H9 (cell line): ENCODE measurements around the gene C12orf57. TPM values are rescaled to one million over a fixed set of nuclear protein-coding genes. Genes with fewer than 3 reads are reported as not detected.
A peak's percentile ranks its signal among the peaks of the same experiment; 100 is the strongest.

Experiments
- DNase-seq: peaks from one replicate; pipeline ENCODE4 v3.0.0-alpha.2; 2017
- H2AFZ ChIP-seq: one replicate; pipeline ENCODE4 v1.6.1; 2013; ENCODE audit warnings: mild to moderate bottlenecking, low read length, control low read depth, moderate library complexity
- H2AK5ac ChIP-seq: 2 replicates; pipeline ENCODE4 v1.6.1; 2013; ENCODE audit warnings: low read length, control low read depth, mixed read lengths; ENCODE audit not compliant: insufficient read length
- H2BK120ac ChIP-seq: one replicate; pipeline ENCODE4 v1.6.1; 2013; ENCODE audit warnings: low read depth, mild to moderate bottlenecking, low read length, control low read depth, inconsistent platforms; ENCODE audit not compliant: poor library complexity, severe bottlenecking
- H2BK12ac ChIP-seq: 2 replicates; pipeline ENCODE4 v1.6.1; 2013; ENCODE audit warnings: low read length, control low read depth, mixed read lengths, low read depth; ENCODE audit not compliant: insufficient read length
- H2BK15ac ChIP-seq: 2 replicates; pipeline ENCODE4 v1.6.1; 2013; ENCODE audit warnings: low read depth, low read length, control low read depth
- H2BK20ac ChIP-seq: one replicate; pipeline ENCODE4 v1.6.1; 2013; ENCODE audit warnings: low read depth, mild to moderate bottlenecking, low read length, control low read depth, inconsistent platforms; ENCODE audit not compliant: poor library complexity, severe bottlenecking
- H2BK5ac ChIP-seq: 2 replicates; pipeline ENCODE4 v1.6.1; 2013; ENCODE audit warnings: low read length, control low read depth, mixed read lengths; ENCODE audit not compliant: insufficient read length
- H3K14ac ChIP-seq: 2 replicates; pipeline ENCODE4 v1.6.1; 2013; ENCODE audit warnings: low read length, control low read depth; ENCODE audit not compliant: insufficient read depth
- H3K18ac ChIP-seq: 2 replicates; pipeline ENCODE4 v1.6.1; 2013; ENCODE audit warnings: low read depth, mild to moderate bottlenecking, mixed read lengths, low read length, control low read depth; ENCODE audit not compliant: insufficient read length
- H3K23ac ChIP-seq: 2 replicates; pipeline ENCODE4 v1.6.1; 2013; ENCODE audit warnings: low read length, control low read depth, mixed read lengths, low read depth; ENCODE audit not compliant: insufficient read length
- H3K23me2 ChIP-seq: 2 replicates; pipeline ENCODE4 v1.6.1; 2013; ENCODE audit warnings: low read depth, mild to moderate bottlenecking, mixed read lengths, low read length, control low read depth; ENCODE audit not compliant: insufficient read length, poor library complexity, severe bottlenecking
- H3K27ac ChIP-seq: 2 replicates; pipeline ENCODE4 v1.5.1; 2013; ENCODE audit warnings: low read length, control low read depth, mixed read lengths, low read depth; ENCODE audit not compliant: insufficient read length
- H3K27me3 ChIP-seq: 2 replicates; pipeline ENCODE4 v1.6.1; 2013; ENCODE audit warnings: low read length, control low read depth, inconsistent platforms; ENCODE audit not compliant: insufficient read depth
- H3K4ac ChIP-seq: 2 replicates; pipeline ENCODE4 v1.6.1; 2013; ENCODE audit warnings: low read depth, mild to moderate bottlenecking, control low read depth, inconsistent platforms, low read length, moderate library complexity
- H3K4me1 ChIP-seq: 2 replicates; pipeline ENCODE4 v1.6.1; 2013; ENCODE audit warnings: low read length, control low read depth, inconsistent platforms; ENCODE audit not compliant: insufficient read depth
- H3K4me2 ChIP-seq: 2 replicates; pipeline ENCODE4 v1.6.1; 2013; ENCODE audit warnings: low read length, control low read depth, mixed read lengths; ENCODE audit not compliant: insufficient read length, insufficient read depth
- H3K56ac ChIP-seq: 2 replicates; pipeline ENCODE4 v1.6.1; 2013; ENCODE audit warnings: low read depth, mild to moderate bottlenecking, mixed read lengths, low read length, control low read depth; ENCODE audit not compliant: insufficient read length
- H3K79me1 ChIP-seq: 2 replicates; pipeline ENCODE4 v1.6.1; 2013; ENCODE audit warnings: low read depth, mild to moderate bottlenecking, moderate library complexity, low read length, control low read depth, inconsistent platforms; ENCODE audit not compliant: insufficient read depth, poor library complexity, severe bottlenecking
- H3K79me2 ChIP-seq: 2 replicates; pipeline ENCODE4 v1.6.1; 2013; ENCODE audit warnings: low read length, control low read depth, inconsistent platforms; ENCODE audit not compliant: insufficient read depth
- H3K9ac ChIP-seq: 2 replicates; pipeline ENCODE4 v1.6.1; 2013; ENCODE audit warnings: low read length, control low read depth, mixed read lengths; ENCODE audit not compliant: insufficient read length; ENCODE audit errors: extremely low read depth
- H3K9me3 ChIP-seq: one replicate; pipeline ENCODE4 v1.6.1; 2013; ENCODE audit warnings: low read depth, low read length, inconsistent platforms; ENCODE audit not compliant: control insufficient read depth
- H3T11ph ChIP-seq: one replicate; pipeline ENCODE4 v1.6.1; 2013; ENCODE audit warnings: mild to moderate bottlenecking, low read length, control low read depth, inconsistent platforms
- H4K20me1 ChIP-seq: one replicate; pipeline ENCODE4 v1.6.1; 2013; ENCODE audit not compliant: control insufficient read depth, insufficient read length, insufficient read depth
- H4K5ac ChIP-seq: 2 replicates; pipeline ENCODE4 v1.6.1; 2013; ENCODE audit warnings: low read depth, mild to moderate bottlenecking, mixed read lengths, low read length, control low read depth; ENCODE audit not compliant: insufficient read length
- H4K8ac ChIP-seq: replicated peaks from 2 replicates; pipeline ENCODE4 v1.6.1; 2013; ENCODE audit warnings: low read length, control low read depth, mixed read lengths, low read depth; ENCODE audit not compliant: insufficient read length
- H4K91ac ChIP-seq: 2 replicates; pipeline ENCODE4 v1.6.1; 2013; ENCODE audit warnings: low read depth, mild to moderate bottlenecking, moderate library complexity, mixed read lengths, low read length, control low read depth; ENCODE audit not compliant: insufficient read length
- H3K27ac Mint-ChIP-seq, 3 experiments: 2 replicates in 2 of 3; 3 replicates in 1 of 3; pipeline ENCODE4 v1.8.0; 2020 to 2021; ENCODE audit warnings: mixed read lengths in 3 of 3, mild to moderate bottlenecking in 1 of 3, moderate library complexity in 1 of 3
- H3K27me3 Mint-ChIP-seq: 2 replicates; pipeline ENCODE4 v1.8.0; 2021; ENCODE audit warnings: low read depth, mild to moderate bottlenecking, moderate library complexity, mixed read lengths
- H3K36me3 Mint-ChIP-seq, 3 experiments: 2 replicates in 2 of 3; 3 replicates in 1 of 3; pipeline ENCODE4 v1.8.0; 2020 to 2021; ENCODE audit warnings: low read depth in 3 of 3, mixed read lengths in 3 of 3; ENCODE audit not compliant: insufficient read depth in 1 of 3
- H3K4me1 Mint-ChIP-seq, 2 experiments: 2 replicates each; pipeline ENCODE4 v1.8.0; 2020; ENCODE audit warnings: mixed read lengths in 2 of 2
- H3K4me3 Mint-ChIP-seq, 2 experiments: 2 replicates in 1 of 2; 3 replicates in 1 of 2; pipeline ENCODE4 v1.8.0; 2020 to 2021; ENCODE audit warnings: mild to moderate bottlenecking in 2 of 2, mixed read lengths in 2 of 2, moderate library complexity in 1 of 2
- H3K9me3 Mint-ChIP-seq, 2 experiments: 2 replicates in 1 of 2; 3 replicates in 1 of 2; pipeline ENCODE4 v1.8.0; 2020; ENCODE audit warnings: mild to moderate bottlenecking in 2 of 2, mixed read lengths in 2 of 2, moderate library complexity in 1 of 2
- CTCF ChIP-seq: fragments of 200-600 bp; sonication (generic); conservative IDR thresholded peaks from 3 replicates; pipeline ENCODE4 v1.8.0; 2021; ENCODE audit warnings: antibody characterized with exemption, mild to moderate bottlenecking
- WGBS: extraction: QIAGEN DNeasy Blood & Tissue Kit; methylation state at CpG from one replicate; pipeline ENCODE4 v1.1.7; 2013; ENCODE audit warnings: missing lambda C conversion rate, low lambda C conversion rate, mixed read lengths; ENCODE audit not compliant: insufficient read length; ENCODE audit errors: extremely low coverage; 5-methylcytosine and 5-hydroxymethylcytosine counted together
- total RNA-seq: library from RNA; stranded (reverse); gene quantifications from 2 replicates; pipeline ENCODE4 v1.2.1, GENCODE V29; 2021

C12orf57 gene
- total RNA-seq, 1 experiment from 2014 or later = 195 TPM

- Mint-ChIP-seq H3K27me3 (no peaks in the 10 kb centered on the region; the same call in 1 of the 2 replicates), H3K27ac (peak overlapping the region in 1 of 3 experiments; percentile 32; a peak in 1 of 7 replicates), H3K4me3 (no peak overlapping the region), H3K9me3 (no peaks in the 10 kb centered on the region; a peak in 1 of 5 replicates), H3K4me1 (peaks cover 7 to 15% of the 10 kb centered on the region in 2 experiments), H3K36me3 (peaks cover 26 to 79% (median 72%) of the 10 kb centered on the region in 3 experiments; a peak in 6 of 7 replicates)
- TF ChIP-seq CTCF = no peak
- Histone ChIP-seq H4K20me1 (no peaks in the 10 kb centered on the region), H2BK15ac (no peak overlapping the region), H2BK20ac (no peak overlapping the region), H3K27ac (no peak overlapping the region), H3K4ac (no peak overlapping the region), H4K8ac (no peak overlapping the region), H3K23me2 (no peaks in the 10 kb centered on the region), H3K9me3 (no peaks in the 10 kb centered on the region), H3K18ac (no peak overlapping the region), H3K27me3 (no peaks in the 10 kb centered on the region), H3K23ac (no peak overlapping the region), H3K4me1 (no peaks in the 10 kb centered on the region), H3K79me1 (no peaks in the 10 kb centered on the region), H2BK120ac (no peak overlapping the region), H3K9ac (no peak overlapping the region), H2AFZ (no peak overlapping the region), H3K14ac (no peak overlapping the region), H2AK5ac (no peak overlapping the region), H3K4me2 (no peak overlapping the region), H2BK5ac (no peak overlapping the region), H3K56ac (no peak overlapping the region), H4K5ac (no peak overlapping the region), H3K79me2 (peaks cover 5% of the 10 kb centered on the region; the same call in 1 of the 2 replicates), H3T11ph (no peak overlapping the region), H4K91ac (no peak overlapping the region), H2BK12ac (no peak overlapping the region)
- no peak for DNase-seq
- WGBS = no CpG with 5 or more reads among the region's 2 CpGs
Observed at GRCh38 chr12:6975297-6976032, 31.6 kb downstream of the C12orf57 start.
